CD4-positive, CD25-positive, alpha-beta regulatory T cell (primary cell): ENCODE measurements around the gene AGBL4. TPM values are rescaled to one million over a fixed set of nuclear protein-coding genes. Genes with fewer than 3 reads are reported as not detected.
"Not testable (repeated sequence)": the region's sequence is repeated elsewhere in the genome, so short reads cannot be mapped to it uniquely, and the experiment has no call there.

Experiments
- ATAC-seq, 2 donors: fragments of 150-1000 bp; cut with Tn5 transposase; one replicate each; pipeline ENCODE4 v1.10.0; 2021; ENCODE audit warnings: low read depth in 2 of 2, moderate number of reproducible peaks in 2 of 2, moderate library complexity in 1 of 2
- DNase-seq, 3 donors: peaks; one replicate each; pipeline versions ENCODE4 v3.0.0 to v3.0.0-alpha.2; 2012 to 2022; ENCODE audit warnings: mixed read lengths in 1 of 3
- H3K27ac ChIP-seq: one replicate; pipeline ENCODE4 v1.7.0; 2013; ENCODE audit warnings: mild to moderate bottlenecking, low read length; ENCODE audit not compliant: insufficient read depth, poor library complexity, severe bottlenecking
- H3K27me3 ChIP-seq: one replicate; pipeline ENCODE4 v1.7.0; 2013; ENCODE audit warnings: low read length; ENCODE audit not compliant: control insufficient read depth, insufficient read depth
- H3K36me3 ChIP-seq: one replicate; pipeline ENCODE4 v1.7.0; 2013; ENCODE audit warnings: mild to moderate bottlenecking, low read length, moderate library complexity; ENCODE audit not compliant: control insufficient read depth, insufficient read depth
- H3K4me1 ChIP-seq: 2 replicates; pipeline ENCODE4 v1.7.0; 2013; ENCODE audit warnings: mild to moderate bottlenecking, low read length; ENCODE audit not compliant: insufficient read depth, control insufficient read depth, poor library complexity, severe bottlenecking
- H3K4me3 ChIP-seq: one replicate; pipeline ENCODE4 v1.7.0; 2013; ENCODE audit warnings: low read depth, mild to moderate bottlenecking, low read length, moderate library complexity
- H3K9me3 ChIP-seq, 2 experiments: 1 replicate in 1 of 2; 2 replicates in 1 of 2; pipeline ENCODE4 v1.7.0; 2013; ENCODE audit warnings: low read length in 2 of 2, mild to moderate bottlenecking in 1 of 2, moderate library complexity in 1 of 2; ENCODE audit not compliant: control insufficient read depth in 2 of 2
- H3K27ac Mint-ChIP-seq, 3 donors: one replicate each; pipeline ENCODE4 v1.8.0; 2020 to 2022; ENCODE audit warnings: mild to moderate bottlenecking in 3 of 3, mixed read lengths in 3 of 3, moderate library complexity in 2 of 3
- H3K27me3 Mint-ChIP-seq: one replicate; pipeline ENCODE4 v1.8.0; 2022; ENCODE audit warnings: mild to moderate bottlenecking, mixed read lengths
- H3K36me3 Mint-ChIP-seq: one replicate; pipeline ENCODE4 v1.8.0; 2020; ENCODE audit warnings: mixed read lengths
- H3K4me1 Mint-ChIP-seq, 4 donors: one replicate each; pipeline ENCODE4 v1.8.0; 2020 to 2022; ENCODE audit warnings: mixed read lengths in 4 of 4, mild to moderate bottlenecking in 1 of 4
- H3K4me3 Mint-ChIP-seq, 4 donors: one replicate each; pipeline ENCODE4 v1.8.0; 2020 to 2022; ENCODE audit warnings: mild to moderate bottlenecking in 4 of 4, mixed read lengths in 4 of 4, moderate library complexity in 3 of 4
- H3K9me3 Mint-ChIP-seq, 7 donors: one replicate each; pipeline ENCODE4 v1.8.0; 2020 to 2022; ENCODE audit warnings: mixed read lengths in 7 of 7, mild to moderate bottlenecking in 3 of 7, moderate library complexity in 2 of 7
- polyA plus RNA-seq, 4 donors: library from polyadenylated mRNA; unstranded; fragments of 300-500 nt; fragmentation: Illumina TruSeq; gene quantifications; one replicate each; pipeline ENCODE4 v1.2.3, GENCODE V29; 2021
- total RNA-seq: library from RNA; stranded (reverse); gene quantifications from one replicate; pipeline ENCODE4 v1.2.3, GENCODE V29; 2022

AGBL4 gene
- total and polyA plus RNA-seq, 5 donors from 2014 or later, result 0.47 TPM; not detected in 4

DNA sequence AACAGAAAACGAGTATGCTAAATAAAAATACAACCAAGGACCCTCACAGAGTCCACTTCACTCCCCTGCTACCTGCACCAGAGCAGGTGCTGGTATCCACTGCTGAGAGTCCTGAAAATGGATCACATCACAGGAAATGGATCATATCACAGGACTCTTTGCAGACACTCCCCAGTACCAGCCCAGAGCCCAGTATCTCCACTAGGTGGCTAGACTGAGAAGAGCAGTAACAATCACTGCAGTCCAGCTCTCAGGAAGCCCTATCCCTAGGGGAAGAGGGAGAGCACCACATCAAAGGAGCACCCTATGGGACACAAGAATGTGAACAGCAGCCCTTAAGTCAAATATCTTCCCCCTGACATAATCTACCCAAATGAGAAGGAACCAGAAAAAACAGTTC, 28.0 kb downstream of the AGBL4 start:
- no peak overlapping the region for H3K27ac Mint-ChIP-seq
- H3K27me3 Mint-ChIP-seq, result no peaks in the 10 kb centered on the region
- peaks cover 6 to 26% (median 8%) of the 10 kb centered on the region in 7 donors for H3K9me3 Mint-ChIP-seq
- H3K9me3 ChIP-seq, result peaks cover 0 to 18% of the 10 kb centered on the region in 2 experiments
- no peak overlapping the region for H3K4me3 ChIP-seq
- H3K4me1 ChIP-seq, result no peaks in the 10 kb centered on the region
- H3K36me3 ChIP-seq, result no peaks in the 10 kb centered on the region
- no peaks in the 10 kb centered on the region for H3K36me3 Mint-ChIP-seq
- no peak for ATAC-seq
- no peak for DNase-seq
- H3K27me3 ChIP-seq, result no peaks in the 10 kb centered on the region
- H3K27ac ChIP-seq, result no peak overlapping the region
- H3K4me3 Mint-ChIP-seq, result no peak overlapping the region
- H3K4me1 Mint-ChIP-seq, result no peaks in the 10 kb centered on the region

DNA sequence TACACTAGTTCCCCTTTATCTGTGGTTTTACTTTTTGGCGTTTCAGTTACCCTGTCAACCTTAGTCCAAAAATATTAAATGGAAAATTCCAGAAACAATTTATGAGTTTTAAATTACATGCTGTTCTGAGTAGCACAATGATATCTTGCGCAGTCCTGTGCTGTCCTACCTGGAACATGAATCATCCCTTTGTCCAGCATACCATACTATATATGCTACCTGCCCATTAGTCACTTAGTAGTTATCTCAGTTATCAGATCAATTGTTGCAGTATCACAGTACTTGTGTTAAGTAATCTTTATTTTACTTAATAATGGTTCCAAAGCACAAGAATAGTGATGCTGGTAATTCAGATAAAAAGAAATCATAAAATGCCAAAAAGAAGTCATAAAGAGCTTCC, 52.7 kb downstream of the AGBL4 start:
- ATAC-seq (no peak), DNase-seq (no peak)
- H3K9me3 Mint-ChIP-seq, result peaks cover 0 to 9% (median 0%) of the 10 kb centered on the region in 7 donors
- Histone ChIP-seq H3K27me3 (no peaks in the 10 kb centered on the region), H3K4me1 (no peaks in the 10 kb centered on the region), H3K4me3 (no peak overlapping the region), H3K27ac (no peak overlapping the region), H3K9me3 (no peaks in the 10 kb centered on the region), H3K36me3 (no peaks in the 10 kb centered on the region)
- H3K36me3 Mint-ChIP-seq, result no peaks in the 10 kb centered on the region
- H3K27me3 Mint-ChIP-seq, result no peaks in the 10 kb centered on the region
- H3K27ac Mint-ChIP-seq, result no peak overlapping the region
- no peaks in the 10 kb centered on the region for H3K4me1 Mint-ChIP-seq
- H3K4me3 Mint-ChIP-seq, result no peak overlapping the region

GRCh38 chr1:49951385-49951784, 72.4 kb downstream of the AGBL4 start:
- Mint-ChIP-seq H3K27ac (peak overlapping the region in 1 of 3 donors; percentile 39), H3K4me1 (no peaks in the 10 kb centered on the region), H3K36me3 (no peaks in the 10 kb centered on the region), H3K9me3 (peaks cover 0 to 8% (median 5%) of the 10 kb centered on the region in 7 donors), H3K4me3 (no peak overlapping the region), H3K27me3 (no peaks in the 10 kb centered on the region)
- Histone ChIP-seq H3K4me1 (no peaks in the 10 kb centered on the region), H3K27ac (no peak overlapping the region), H3K36me3 (no peaks in the 10 kb centered on the region), H3K4me3 (no peak overlapping the region), H3K27me3 (no peaks in the 10 kb centered on the region), H3K9me3 (no peaks in the 10 kb centered on the region)
- ATAC-seq, result no peak
- DNase-seq, result no peak

DNA sequence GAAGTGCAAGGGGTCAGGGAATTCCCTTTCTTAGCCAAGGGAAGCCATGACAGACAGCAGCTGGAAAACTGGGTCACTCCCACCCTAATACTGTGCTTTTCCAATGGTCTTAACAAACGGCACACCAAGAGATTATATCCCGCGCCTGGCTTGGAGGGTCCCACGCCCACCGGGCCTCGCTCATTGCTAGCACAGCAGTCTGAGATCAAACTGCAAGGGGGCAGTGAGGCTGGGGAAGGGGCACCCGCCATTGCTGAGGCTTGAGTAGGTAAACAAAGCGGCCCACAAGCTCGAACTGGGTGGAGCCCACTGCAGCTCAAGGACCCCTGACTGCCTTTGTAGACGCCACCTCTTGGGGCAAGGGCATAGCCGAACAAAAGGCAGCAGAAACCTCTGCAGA, 108.5 kb downstream of the AGBL4 start:
- not testable (repeated sequence) for H3K4me1 ChIP-seq, H3K27ac Mint-ChIP-seq, H3K27me3 ChIP-seq, H3K27ac ChIP-seq, H3K4me3 ChIP-seq, H3K9me3 ChIP-seq, ATAC-seq, H3K36me3 Mint-ChIP-seq, H3K4me1 Mint-ChIP-seq, DNase-seq, H3K27me3 Mint-ChIP-seq, H3K4me3 Mint-ChIP-seq, H3K36me3 ChIP-seq
- H3K9me3 Mint-ChIP-seq, result peaks cover 0 to 22% (median 8%) of the 10 kb centered on the region in 7 donors

DNA sequence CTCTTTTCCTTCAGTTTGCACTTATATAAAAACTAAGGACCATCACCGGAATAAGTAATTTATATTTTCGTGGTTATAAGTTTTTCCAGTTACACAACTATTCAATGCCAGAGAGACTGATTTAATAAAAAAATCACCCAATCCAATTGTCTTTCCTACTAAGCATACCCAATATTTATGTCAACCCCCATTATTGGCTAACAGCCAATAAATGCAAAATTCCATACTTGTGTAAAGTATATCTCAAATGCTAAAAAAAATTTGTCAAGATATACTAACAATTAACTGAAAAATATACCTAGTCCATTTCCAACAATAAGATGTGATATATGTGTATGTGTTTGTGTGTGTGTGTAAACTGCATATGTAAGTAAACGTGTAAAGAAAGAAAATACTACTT, 117.4 kb downstream of the AGBL4 start:
- H3K27ac Mint-ChIP-seq, result no peak overlapping the region
- H3K4me1 Mint-ChIP-seq, result no peaks in the 10 kb centered on the region
- no peak overlapping the region for H3K4me3 Mint-ChIP-seq
- Histone ChIP-seq H3K27me3 (no peaks in the 10 kb centered on the region), H3K36me3 (no peaks in the 10 kb centered on the region), H3K27ac (no peak overlapping the region), H3K9me3 (no peaks in the 10 kb centered on the region), H3K4me3 (no peak overlapping the region), H3K4me1 (no peaks in the 10 kb centered on the region)
- ATAC-seq (no peak), DNase-seq (no peak)
- no peaks in the 10 kb centered on the region for H3K27me3 Mint-ChIP-seq
- no peaks in the 10 kb centered on the region for H3K36me3 Mint-ChIP-seq
- H3K9me3 Mint-ChIP-seq, result peaks cover 0 to 9% (median 6%) of the 10 kb centered on the region in 7 donors

DNA sequence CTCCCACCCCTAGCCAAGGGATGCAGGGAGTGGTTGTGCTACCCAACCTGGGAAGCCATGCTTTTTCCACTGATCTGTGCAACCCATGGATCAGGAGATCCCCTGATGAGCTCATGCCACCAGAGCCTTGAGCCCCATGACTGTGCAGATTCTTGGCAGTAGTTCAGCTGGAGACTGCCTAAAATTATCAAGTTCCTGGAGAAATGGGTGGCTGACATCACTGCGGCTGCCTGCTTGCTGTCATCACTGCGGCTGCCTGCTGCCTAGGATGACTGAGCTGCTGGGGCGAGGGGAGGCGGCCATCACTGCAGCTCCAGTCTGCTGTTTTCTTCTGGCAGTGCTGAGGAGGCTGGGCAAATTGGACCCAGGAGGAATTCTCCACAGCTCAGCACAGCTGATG, 159.2 kb downstream of the AGBL4 start:
- DNase-seq (no peak), ATAC-seq (no peak)
- Histone ChIP-seq H3K36me3 (no peaks in the 10 kb centered on the region), H3K4me3 (no peak overlapping the region), H3K27ac (no peak overlapping the region), H3K27me3 (no peaks in the 10 kb centered on the region), H3K9me3 (no peaks in the 10 kb centered on the region), H3K4me1 (no peaks in the 10 kb centered on the region)
- Mint-ChIP-seq H3K27me3 (no peaks in the 10 kb centered on the region), H3K4me3 (no peak overlapping the region), H3K9me3 (peaks cover 4 to 32% (median 9%) of the 10 kb centered on the region in 7 donors), H3K36me3 (no peaks in the 10 kb centered on the region), H3K27ac (no peak overlapping the region), H3K4me1 (peaks cover 0 to 4% (median 0%) of the 10 kb centered on the region in 4 donors)

- Mint-ChIP-seq H3K36me3 (no peaks in the 10 kb centered on the region), H3K4me1 (no peaks in the 10 kb centered on the region), H3K27ac (no peak overlapping the region), H3K27me3 (no peaks in the 10 kb centered on the region), H3K9me3 (peaks cover 0 to 8% (median 5%) of the 10 kb centered on the region in 7 donors), H3K4me3 (no peak overlapping the region)
- Histone ChIP-seq H3K4me1 (no peaks in the 10 kb centered on the region), H3K36me3 (no peaks in the 10 kb centered on the region), H3K4me3 (no peak overlapping the region), H3K27ac (no peak overlapping the region), H3K27me3 (no peaks in the 10 kb centered on the region), H3K9me3 (no peaks in the 10 kb centered on the region)
- no peak for DNase-seq
- no peak for ATAC-seq
These were observed 169.0 kb downstream of the AGBL4 start for GRCh38 chr1:49854741-49855140.

- Histone ChIP-seq H3K36me3 (no peaks in the 10 kb centered on the region), H3K4me3 (no peak overlapping the region), H3K27me3 (no peaks in the 10 kb centered on the region), H3K4me1 (no peaks in the 10 kb centered on the region), H3K9me3 (peaks cover 8 to 17% of the 10 kb centered on the region in 2 experiments), H3K27ac (no peak overlapping the region)
- no peak overlapping the region for H3K27ac Mint-ChIP-seq
- H3K4me3 Mint-ChIP-seq, result no peak overlapping the region
- H3K36me3 Mint-ChIP-seq, result no peaks in the 10 kb centered on the region
- no peaks in the 10 kb centered on the region for H3K27me3 Mint-ChIP-seq
- DNase-seq, result no peak
- no peak for ATAC-seq
- no peaks in the 10 kb centered on the region for H3K4me1 Mint-ChIP-seq
- H3K9me3 Mint-ChIP-seq, result peaks cover 4 to 47% (median 17%) of the 10 kb centered on the region in 7 donors
These were observed 181.2 kb downstream of the AGBL4 start for GRCh38 chr1:49842596-49842995.
